ENCODE data around the gene TFIP11.

TFIP11 gene

DNA sequence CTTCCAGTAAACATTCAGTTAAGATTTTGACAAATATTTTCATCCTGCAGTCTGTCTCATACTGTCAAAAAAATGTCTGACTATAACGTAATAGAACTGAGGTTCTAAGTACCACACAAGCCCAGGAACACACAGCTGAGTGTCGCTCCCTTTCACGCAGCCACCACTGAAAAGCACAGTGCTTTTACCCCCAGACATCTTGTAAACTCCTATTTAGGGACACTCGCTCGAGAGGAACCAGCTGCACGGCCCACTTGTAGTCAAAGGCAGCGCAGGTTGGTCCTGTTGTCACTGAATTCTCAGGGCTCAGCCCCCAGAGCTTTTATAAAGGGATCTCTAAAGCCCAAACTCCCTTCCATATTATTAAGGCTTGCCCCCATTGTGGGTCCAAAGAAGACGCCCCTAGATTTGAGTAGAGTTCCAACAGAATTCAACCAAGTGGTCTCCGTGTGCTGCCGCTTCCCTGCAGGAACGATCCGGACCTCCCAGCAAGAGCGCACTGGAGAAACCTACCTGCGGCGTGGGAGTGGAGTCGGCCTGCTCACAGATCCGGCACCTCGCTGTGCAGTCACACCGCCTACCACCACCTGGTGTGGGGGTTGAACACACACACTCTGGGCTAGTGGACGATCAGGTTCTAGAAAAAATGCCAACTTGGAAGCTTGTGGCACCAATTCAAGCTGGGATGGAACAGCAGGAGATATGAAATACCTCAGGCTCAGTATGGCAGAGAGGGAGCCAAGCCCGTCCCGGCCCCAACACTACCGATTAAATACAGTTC lies 59.8 kb downstream of the TFIP11 start:
- DNase-seq (ENCODE audit: extremely low read depth in 1 of 2, low read depth in 1 of 2) = no peak

DNA sequence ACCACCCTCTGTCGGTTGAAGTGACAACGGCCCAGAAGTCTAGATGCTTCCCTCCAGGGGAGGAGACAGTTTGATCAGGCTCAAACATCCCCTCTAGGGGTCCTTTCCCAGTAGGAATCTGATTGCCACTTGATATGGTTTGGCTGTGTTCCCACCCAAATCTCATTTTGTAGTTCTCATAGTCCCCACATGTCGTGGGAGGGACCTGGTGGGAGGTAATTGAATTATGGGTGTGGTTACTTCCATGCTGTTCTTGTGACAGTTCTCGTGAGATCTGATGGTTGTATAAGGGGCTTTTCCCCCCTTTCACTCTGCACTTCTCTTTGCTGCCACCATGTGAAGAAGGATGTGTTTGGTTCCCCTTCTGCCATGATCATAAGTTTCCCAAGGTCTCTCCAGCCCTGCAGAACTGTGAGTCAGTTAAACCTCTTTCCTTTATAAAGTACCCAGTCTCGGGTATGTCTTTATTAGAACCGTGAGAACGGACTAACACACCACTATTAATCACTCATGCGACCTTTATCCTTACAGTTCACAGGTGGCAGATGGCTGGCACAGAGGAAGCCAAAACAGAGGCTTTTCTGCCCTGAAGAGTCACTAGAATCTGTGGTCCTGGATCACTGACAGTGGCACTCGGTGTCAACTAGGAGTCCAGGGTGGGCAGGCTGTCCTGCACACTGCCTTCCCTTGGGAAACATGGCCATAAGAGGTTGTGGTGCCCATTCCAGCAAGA lies 61.7 kb downstream of the TFIP11 start:
- DNase-seq (ENCODE audit: extremely low read depth in 1 of 2, low read depth in 1 of 2) = no peak

DNA sequence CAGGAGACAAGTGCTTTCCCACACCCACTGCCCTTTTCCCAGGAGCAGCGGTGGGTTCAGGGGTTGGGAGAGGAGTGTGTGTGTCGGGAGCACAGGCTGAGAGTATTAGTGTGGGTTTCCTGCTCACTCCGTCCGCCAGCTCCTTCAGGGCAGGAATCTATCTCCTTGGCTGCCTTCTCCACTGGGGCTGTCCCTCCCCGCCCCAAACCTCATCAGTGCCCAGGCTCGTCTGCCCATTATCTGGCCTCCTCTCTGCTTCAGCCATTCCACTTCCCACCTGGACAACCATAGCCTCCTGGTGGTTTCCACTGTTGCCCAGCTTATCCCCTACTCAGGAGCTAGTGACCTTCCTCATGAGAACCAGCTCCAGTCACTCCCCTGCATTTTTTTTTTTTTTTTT lies 63.3 kb downstream of the TFIP11 start:
- no peak for DNase-seq (ENCODE audit: extremely low read depth in 1 of 2, low read depth in 1 of 2)

DNA sequence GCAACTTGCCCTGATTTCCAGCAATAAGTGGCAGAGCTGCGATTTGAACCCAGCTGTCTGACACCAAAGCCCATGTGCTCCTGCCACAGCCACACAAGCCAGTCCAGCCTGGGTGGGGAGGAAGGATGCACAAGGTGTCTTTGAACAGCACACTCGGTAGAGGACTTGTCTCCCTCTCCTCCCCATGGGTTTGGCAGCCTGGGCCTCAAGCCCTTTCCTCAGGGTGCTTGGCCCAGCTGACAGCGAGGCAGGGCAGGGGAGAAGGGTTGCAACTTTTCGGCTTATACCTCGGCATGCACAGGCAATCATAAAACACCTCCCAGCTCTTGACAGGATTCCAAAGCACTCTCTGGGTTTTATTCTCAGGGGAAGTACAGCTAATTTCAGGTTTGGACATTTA lies 63.9 kb downstream of the TFIP11 start:
- DNase-seq (ENCODE audit: extremely low read depth in 1 of 2, low read depth in 1 of 2) = no peak

DNA sequence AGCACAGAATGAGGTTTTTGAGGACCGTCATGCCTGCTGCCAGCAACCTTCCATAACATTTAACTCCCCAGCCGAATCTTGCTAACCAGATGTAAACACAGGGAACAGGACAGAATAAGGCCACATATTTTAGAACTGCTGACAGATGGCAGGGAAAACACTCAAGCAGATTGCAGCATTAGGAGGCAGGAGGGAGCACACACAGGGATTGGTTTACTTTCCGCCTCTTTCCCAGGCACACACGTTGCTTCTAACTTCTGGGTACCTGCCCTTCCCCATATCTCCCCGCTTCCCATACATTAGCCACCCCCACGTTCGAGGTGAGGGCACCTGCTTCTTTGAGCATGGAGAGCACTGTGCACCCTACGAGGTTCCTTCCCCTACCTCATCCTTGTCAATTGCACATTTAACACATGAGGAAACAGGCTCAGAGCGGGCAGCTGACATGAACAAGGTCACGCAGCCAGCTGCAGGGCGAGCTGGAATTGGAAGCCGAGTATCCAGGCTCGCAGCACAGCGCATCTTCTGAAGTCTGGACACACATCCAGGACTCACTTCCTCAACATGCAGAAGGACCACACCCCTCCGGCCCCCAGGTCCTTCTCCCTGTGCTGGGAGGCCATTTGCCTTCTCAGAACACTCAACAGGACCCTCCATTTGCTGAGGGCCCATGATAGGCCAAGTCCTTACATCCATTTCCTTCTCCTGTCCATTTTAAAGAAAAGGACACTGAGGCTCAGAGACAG lies 64.5 kb downstream of the TFIP11 start:
- DNase-seq (ENCODE audit: extremely low read depth in 1 of 2, low read depth in 1 of 2) = no peak

DNA sequence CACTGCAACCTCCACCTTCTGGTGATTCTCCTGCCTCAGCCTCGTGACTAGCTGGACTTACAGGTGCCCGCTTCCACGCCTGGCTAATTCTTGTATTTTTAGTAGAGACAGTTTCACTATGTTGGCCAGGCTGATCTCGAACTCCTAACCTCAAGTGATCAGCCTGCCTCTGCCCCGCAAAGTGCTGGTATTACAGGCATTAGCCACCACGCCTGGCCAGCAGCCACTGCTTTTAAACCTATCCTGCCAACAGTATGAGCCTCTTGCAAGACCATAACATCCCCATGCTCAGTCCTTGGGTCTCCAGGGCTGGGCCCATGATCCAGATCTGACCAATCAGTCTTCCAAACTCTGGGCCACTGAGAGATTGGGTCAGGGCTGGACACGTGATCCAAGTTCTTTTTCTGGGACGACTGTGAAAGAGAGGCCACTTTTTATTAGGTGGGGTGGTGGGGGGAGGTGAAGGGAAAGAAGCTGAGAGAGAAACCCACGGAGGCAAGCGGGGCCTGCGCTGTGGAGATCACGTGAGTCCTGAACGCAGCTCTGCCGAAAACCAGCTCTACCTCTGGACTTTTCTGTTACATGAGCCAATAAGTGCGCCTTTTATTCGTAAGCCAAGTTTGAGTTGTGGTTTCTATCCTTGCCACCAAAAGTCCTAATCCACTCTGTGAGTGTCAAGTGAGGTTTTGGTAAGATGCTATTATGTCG lies 65.3 kb downstream of the TFIP11 start:
- no peak for DNase-seq (ENCODE audit: extremely low read depth in 1 of 2, low read depth in 1 of 2)

DNA sequence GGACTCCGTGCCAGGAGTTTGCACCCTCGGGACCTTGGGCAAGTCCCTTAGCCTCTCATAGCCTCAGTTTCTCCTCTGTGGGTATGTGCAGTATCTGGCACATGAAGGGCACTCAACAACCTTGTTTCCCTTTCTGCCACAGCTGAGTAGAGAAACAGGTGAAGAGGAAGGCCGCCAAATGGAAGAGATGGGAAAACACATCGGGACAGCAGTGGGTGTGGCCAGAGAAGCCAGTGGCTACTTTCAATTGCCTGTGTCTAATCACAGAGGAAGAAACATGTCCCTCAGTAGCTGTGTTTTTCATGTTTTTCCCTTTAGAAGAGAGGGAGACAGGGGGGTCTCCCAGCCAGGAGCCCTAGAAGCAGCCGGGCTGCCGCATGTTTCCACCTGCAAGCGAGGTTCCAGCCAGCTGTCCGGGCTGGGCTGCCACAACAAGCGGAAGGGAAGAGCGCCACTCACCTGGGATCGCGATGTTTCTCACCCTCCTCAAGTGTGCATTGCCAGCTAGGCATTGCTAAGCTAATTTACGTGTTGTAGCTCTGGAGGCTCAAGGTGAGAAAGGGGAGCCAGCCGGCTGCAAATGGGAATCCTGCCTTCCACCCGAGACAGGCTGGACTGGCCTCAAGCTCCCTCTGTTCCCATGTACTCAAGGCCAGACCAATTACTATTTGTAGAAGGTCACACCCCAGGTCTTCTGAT lies 66.5 kb downstream of the TFIP11 start:
- DNase-seq (ENCODE audit: extremely low read depth in 1 of 2, low read depth in 1 of 2) = no peak

DNA sequence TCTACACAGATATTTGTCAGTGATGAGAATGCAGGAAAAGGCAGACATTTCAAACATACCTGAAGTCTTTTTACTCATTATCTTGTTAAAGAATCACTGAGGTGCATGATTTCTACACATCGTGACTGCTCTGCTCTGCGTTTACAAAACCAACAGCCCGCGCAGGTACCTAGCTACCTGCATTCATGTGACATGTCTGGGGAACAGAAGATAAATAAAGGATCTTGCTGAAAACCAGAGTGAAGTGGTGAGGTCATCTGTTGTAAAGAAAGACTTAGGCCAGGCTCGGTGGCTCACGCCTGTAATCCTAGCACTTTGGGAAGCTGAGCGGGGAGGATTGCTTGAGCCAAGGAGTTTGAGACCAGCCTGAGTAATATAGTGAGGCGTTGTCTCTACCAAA lies 67.5 kb downstream of the TFIP11 start:
- DNase-seq (ENCODE audit: extremely low read depth in 1 of 2, low read depth in 1 of 2) = no peak

DNA sequence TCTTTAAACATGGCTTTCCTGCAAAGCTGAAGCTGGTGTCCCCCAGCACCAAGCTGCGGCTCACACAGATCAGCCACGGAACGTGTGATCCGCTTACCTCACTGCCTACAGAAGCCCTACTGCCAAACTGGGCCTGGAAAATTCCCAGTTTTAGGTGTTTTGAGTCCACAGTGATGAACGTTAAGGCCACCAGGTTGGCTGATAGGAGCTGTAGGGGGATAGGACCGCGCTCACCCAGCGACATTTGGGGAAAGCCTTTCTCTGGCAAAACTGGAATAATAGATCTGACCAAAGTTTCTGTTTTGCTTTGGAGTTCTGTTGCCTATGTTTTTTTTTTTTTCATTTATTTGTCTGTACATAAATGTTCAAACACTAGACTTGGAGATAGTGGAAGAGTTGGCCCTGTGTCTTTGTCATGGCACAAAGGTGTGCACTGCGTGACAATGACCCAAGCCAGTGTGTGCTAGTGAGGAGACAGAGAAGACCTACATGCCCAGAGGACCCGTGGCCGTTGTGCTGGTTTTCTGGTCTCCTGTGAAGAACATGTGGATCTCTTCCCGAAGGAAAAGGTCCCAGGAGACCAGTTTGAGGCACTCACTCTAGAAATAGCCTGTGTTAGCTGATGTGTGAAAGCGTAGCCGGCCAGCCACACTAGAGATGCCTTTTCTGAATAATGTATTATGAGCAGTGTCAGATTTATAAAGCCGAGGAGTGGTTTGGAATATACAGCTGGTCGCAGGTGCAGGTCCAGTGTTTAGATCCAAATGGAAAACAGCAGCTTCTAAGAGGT lies 68.2 kb downstream of the TFIP11 start:
- no peak for DNase-seq (ENCODE audit: extremely low read depth in 1 of 2, low read depth in 1 of 2)

DNA sequence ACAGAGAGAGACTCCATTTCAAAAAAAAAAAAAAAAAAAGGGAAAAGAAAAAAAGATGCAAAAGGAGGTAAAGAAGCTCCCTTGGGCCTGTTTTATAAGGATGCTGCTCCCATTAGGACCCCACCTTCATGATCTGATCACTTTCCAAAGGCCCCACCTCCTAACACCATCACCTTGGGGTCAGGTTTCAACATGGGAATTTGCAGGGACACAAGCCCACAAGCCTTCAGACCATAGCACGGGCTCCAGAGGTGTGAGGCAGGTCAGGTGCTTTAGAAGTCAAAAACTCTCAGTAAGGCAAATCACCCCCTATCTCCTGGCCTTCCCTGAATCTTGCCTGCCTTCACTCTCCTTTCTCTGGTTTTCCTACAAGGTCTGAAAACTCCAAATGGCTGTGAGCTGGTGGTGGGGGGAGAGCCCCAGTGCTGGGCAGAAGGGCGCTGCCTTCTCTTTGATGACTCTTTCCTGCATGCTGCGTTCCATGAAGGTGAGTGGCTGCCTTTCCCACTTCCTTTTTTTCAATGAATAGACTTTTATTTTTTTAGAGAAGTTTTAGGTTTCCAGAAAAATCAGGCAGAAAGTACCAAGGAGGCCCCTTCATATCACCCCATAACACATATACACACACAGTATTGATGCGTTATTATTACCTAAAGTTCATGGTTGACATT lies 70.1 kb downstream of the TFIP11 start:
- DNase-seq (ENCODE audit: extremely low read depth in 1 of 2, low read depth in 1 of 2) = no peak

All from stimulated activated CD8-positive, alpha-beta memory T cell treated with anti-CD3 and anti-CD28 coated beads, Interleukin-7, amount 100 ng/mL, for 48 hours (primary cell).